ENCODE results near the gene PARP12.

The PARP12 gene

GRCh38 chr7:140048138-140048537 lies 14.6 kb downstream of the PARP12 start:
- no peak for DNase-seq (ENCODE audit: low read depth in 2 of 2)
- no peak overlapping the region for H3K4me3 ChIP-seq (replicated peaks in 1 of 2; ENCODE audit: low read depth in 2 of 2, low read length in 2 of 2)
- no peak for TF ChIP-seq CTCF (IDR thresholded peaks at IDR 0.05; ENCODE audit: low read depth, low read length)

- no peak for DNase-seq (ENCODE audit: low read depth in 2 of 2)
- no peak overlapping the region for H3K4me3 ChIP-seq (replicated peaks in 1 of 2; ENCODE audit: low read depth in 2 of 2, low read length in 2 of 2)
- no peak for TF ChIP-seq CTCF (IDR thresholded peaks at IDR 0.05; ENCODE audit: low read depth, low read length)
Measured at GRCh38 chr7:140047197-140047596, 15.6 kb downstream of the PARP12 start.

GRCh38 chr7:140045697-140046096 lies 17.1 kb downstream of the PARP12 start:
- DNase-seq (ENCODE audit: low read depth in 2 of 2), result no peak
- no peak overlapping the region for H3K4me3 ChIP-seq (replicated peaks in 1 of 2; ENCODE audit: low read depth in 2 of 2, low read length in 2 of 2)
- TF ChIP-seq CTCF (IDR thresholded peaks at IDR 0.05; ENCODE audit: low read depth, low read length), result no peak

- DNase-seq (ENCODE audit: low read depth in 2 of 2), result no peak
- TF ChIP-seq CTCF (IDR thresholded peaks at IDR 0.05; ENCODE audit: low read depth, low read length), result no peak
Measured at GRCh38 chr7:140044251-140044650, 18.5 kb downstream of the PARP12 start.

GRCh38 chr7:140042386-140042670 lies 20.4 kb downstream of the PARP12 start:
- no peak for DNase-seq (ENCODE audit: low read depth in 2 of 2)
- H3K4me3 ChIP-seq (replicated peaks in 1 of 2; ENCODE audit: low read depth in 2 of 2, low read length in 2 of 2), result no peak overlapping the region
- no peak for TF ChIP-seq CTCF (IDR thresholded peaks at IDR 0.05; ENCODE audit: low read depth, low read length)

More at GRCh38 chr7:140044251-140044650, 18.5 kb downstream of the PARP12 start:
- H3K4me3 ChIP-seq (replicated peaks in 1 of 2; ENCODE audit: low read depth in 2 of 2, low read length in 2 of 2), result no peak overlapping the region

GRCh38 chr7:140041659-140042385 lies 20.9 kb downstream of the PARP12 start:
- DNase-seq (ENCODE audit: low read depth in 2 of 2), result peak; percentile 60 to 78
- H3K4me3 ChIP-seq (replicated peaks in 1 of 2; ENCODE audit: low read depth in 2 of 2, low read length in 2 of 2), result peak overlapping the region in 1 of 2 donors; percentile 2
- TF ChIP-seq CTCF (IDR thresholded peaks at IDR 0.05; ENCODE audit: low read depth, low read length), result no peak

- no peak for TF ChIP-seq CTCF (IDR thresholded peaks at IDR 0.05; ENCODE audit: low read depth, low read length)
Measured at GRCh38 chr7:140039896-140040295, 22.9 kb downstream of the PARP12 start.

More at GRCh38 chr7:140039896-140040295, 22.9 kb downstream of the PARP12 start:
- H3K4me3 ChIP-seq (replicated peaks in 1 of 2; ENCODE audit: low read depth in 2 of 2, low read length in 2 of 2), result no peak overlapping the region
- DNase-seq (ENCODE audit: low read depth in 2 of 2), result no peak

Measured in cardiac fibroblast (primary cell).